ENCODE measurements around the gene KCNA3. TPM values are rescaled to one million over a fixed set of nuclear protein-coding genes. Genes with fewer than 3 reads are reported as not detected.

The KCNA3 gene
- total RNA-seq, 1 experiment from 2014 or later: not detected

DNA sequence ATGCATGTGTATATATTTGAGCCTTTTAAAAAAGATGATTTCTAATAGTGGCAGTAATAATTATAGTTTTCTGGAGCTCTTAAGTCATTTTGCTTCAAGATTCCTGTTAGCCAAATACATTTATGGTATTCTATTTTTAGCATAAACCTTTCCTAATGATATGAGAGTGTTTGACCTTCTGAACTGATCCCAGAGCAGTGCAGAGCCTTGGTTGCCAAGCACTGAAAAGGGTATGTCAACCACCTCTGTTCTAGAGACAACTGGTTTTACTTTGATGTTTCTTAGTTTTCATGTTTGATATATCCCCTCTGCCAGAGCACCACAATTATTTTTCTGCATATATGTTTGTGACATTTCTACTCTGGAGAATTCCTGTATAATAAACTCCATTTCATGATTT lies 15.1 kb upstream of the KCNA3 start:
- Histone ChIP-seq H3K4me1 (replicated peaks; ENCODE audit: insufficient read depth) (no peaks in the 10 kb centered on the region), H3K27ac (no peak overlapping the region), H4K20me1 (ENCODE audit: insufficient read depth) (no peaks in the 10 kb centered on the region), H2AFZ (no peak overlapping the region), H3K27me3 (ENCODE audit: insufficient read depth, low read depth) (peaks cover 38% of the 10 kb centered on the region), H3K36me3 (ENCODE audit: low read depth) (no peaks in the 10 kb centered on the region), H3K4me3 (no peak overlapping the region), H3K9me3 (ENCODE audit: insufficient read depth, low read depth) (no peaks in the 10 kb centered on the region), H3F3A (ENCODE audit: insufficient read depth, low read depth) (no peaks in the 10 kb centered on the region), H3K4me2 (no peak overlapping the region), H3K79me2 (ENCODE audit: low read depth) (no peaks in the 10 kb centered on the region), H3K9me2 (ENCODE audit: insufficient read depth) (no peaks in the 10 kb centered on the region)
- ChIA-PET CTCF (no interaction called here), POLR2A (ENCODE audit: unreplicated experiment) (no interaction called here)
- no peak for DNase-seq
- TF ChIP-seq CTCF (conservative IDR thresholded peaks at IDR 0.05) (no peak), EZH2 (IDR thresholded peaks at IDR 0.05; ENCODE audit: low read depth) (no peak)
- no TSS peak for BruUV-seq (replicated peaks)
- intact Hi-C loops (cut with micrococcal nuclease; ENCODE audit: unreplicated experiment): no loop called here

GRCh38 chr1:110688514-110688913 lies 13.8 kb upstream of the KCNA3 start:
- ChIA-PET CTCF (no interaction called here), POLR2A (ENCODE audit: unreplicated experiment) (no interaction called here)
- Histone ChIP-seq H2AFZ (no peak overlapping the region), H3K9me3 (ENCODE audit: insufficient read depth, low read depth) (no peaks in the 10 kb centered on the region), H3K4me2 (no peak overlapping the region), H3K9me2 (ENCODE audit: insufficient read depth) (no peaks in the 10 kb centered on the region), H3K36me3 (ENCODE audit: low read depth) (no peaks in the 10 kb centered on the region), H3K79me2 (ENCODE audit: low read depth) (no peaks in the 10 kb centered on the region), H3K4me1 (replicated peaks; ENCODE audit: insufficient read depth) (no peaks in the 10 kb centered on the region), H3K27ac (no peak overlapping the region), H3K27me3 (ENCODE audit: insufficient read depth, low read depth) (peaks cover 29% of the 10 kb centered on the region), H4K20me1 (ENCODE audit: insufficient read depth) (no peaks in the 10 kb centered on the region), H3F3A (ENCODE audit: insufficient read depth, low read depth) (no peaks in the 10 kb centered on the region), H3K4me3 (no peak overlapping the region)
- TF ChIP-seq EZH2 (IDR thresholded peaks at IDR 0.05; ENCODE audit: low read depth) (no peak), CTCF (conservative IDR thresholded peaks at IDR 0.05) (no peak)
- intact Hi-C loops (cut with micrococcal nuclease; ENCODE audit: unreplicated experiment): no loop called here
- BruUV-seq (replicated peaks): no TSS peak
- DNase-seq: no peak

DNA sequence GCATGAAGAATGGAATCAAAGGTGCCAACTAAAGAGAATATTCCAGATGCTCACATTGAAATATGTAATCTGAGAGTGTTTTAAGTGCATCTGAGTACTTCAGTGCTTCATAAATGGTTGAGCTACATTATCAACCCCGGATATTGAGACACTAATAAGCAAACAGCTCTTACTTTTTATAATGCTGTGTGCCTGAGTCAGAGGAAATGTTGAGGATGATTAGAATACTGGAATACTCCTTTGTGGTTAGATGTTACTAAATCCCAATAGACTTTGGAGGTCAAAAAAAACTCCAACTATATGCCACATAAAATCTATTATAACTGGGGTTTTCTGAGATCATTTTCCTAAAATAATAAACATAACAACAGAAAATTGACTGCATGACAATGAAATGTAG lies 12.5 kb upstream of the KCNA3 start:
- H3K4me2 ChIP-seq: no peak overlapping the region
- no peaks in the 10 kb centered on the region for H3K9me2 ChIP-seq (ENCODE audit: insufficient read depth)
- no peak overlapping the region for H2AFZ ChIP-seq
- H3K27me3 ChIP-seq (ENCODE audit: insufficient read depth, low read depth): peaks cover 19% of the 10 kb centered on the region
- CTCF ChIA-PET: no interaction called here
- H3K9me3 ChIP-seq (ENCODE audit: insufficient read depth, low read depth): no peaks in the 10 kb centered on the region
- POLR2A ChIA-PET (ENCODE audit: unreplicated experiment): no interaction called here
- intact Hi-C loops (cut with micrococcal nuclease; ENCODE audit: unreplicated experiment): no loop called here
- H3K27ac ChIP-seq: no peak overlapping the region
- no peak for DNase-seq
- BruUV-seq (replicated peaks): no TSS peak
- no peaks in the 10 kb centered on the region for H3K36me3 ChIP-seq (ENCODE audit: low read depth)
- H3K4me1 ChIP-seq (replicated peaks; ENCODE audit: insufficient read depth): no peaks in the 10 kb centered on the region
- no peaks in the 10 kb centered on the region for H3F3A ChIP-seq (ENCODE audit: insufficient read depth, low read depth)
- no peaks in the 10 kb centered on the region for H3K79me2 ChIP-seq (ENCODE audit: low read depth)
- H3K4me3 ChIP-seq: no peak overlapping the region
- H4K20me1 ChIP-seq (ENCODE audit: insufficient read depth): no peaks in the 10 kb centered on the region
- TF ChIP-seq EZH2 (IDR thresholded peaks at IDR 0.05; ENCODE audit: low read depth): no peak
- no peak for TF ChIP-seq CTCF (conservative IDR thresholded peaks at IDR 0.05)

All from PC-9 (cell line).